ENCODE data around the gene CIDEB. TPM values are rescaled to one million over a fixed set of nuclear protein-coding genes. Genes with fewer than 3 reads are reported as not detected.

The CIDEB gene
- total and polyA plus RNA-seq, 2 of the 8 experiments (the other 6 are each of a cell fraction or from before 2014, with no cell fraction given) = 0.11 TPM; not detected in 1

- DNase-seq (ENCODE audit: low read depth in 1 of 2, low spot score in 2 of 2) = no peak
- FAIRE-seq = no peak
- H3K18ac ChIP-seq (ENCODE audit: extremely low read depth, low read length) = no peak overlapping the region
Observed at GRCh38 chr14:24298892-24299254, 8.9 kb downstream of the CIDEB start.

More at GRCh38 chr14:24298892-24299254, 8.9 kb downstream of the CIDEB start:
- H4K5ac ChIP-seq (ENCODE audit: insufficient read length, low read depth, low read length) = no peak overlapping the region
- H3K4me1 ChIP-seq (replicated peaks in 1 of 4; ENCODE audit: control insufficient read depth in 3 of 4, insufficient read depth in 4 of 4, low read length in 3 of 4) = peaks cover 0 to 7% (median 4%) of the 10 kb centered on the region in 4 experiments; a peak in 5 of 7 replicates
- no peak overlapping the region for H2AFZ ChIP-seq (ENCODE audit: low read length)
- H2BK120ac ChIP-seq (replicated peaks; ENCODE audit: low read depth, low read length) = no peak overlapping the region
- H3K14ac ChIP-seq (ENCODE audit: insufficient read length) = no peak overlapping the region
- no peak for TF ChIP-seq TEAD4 (IDR thresholded peaks at IDR 0.05; ENCODE audit: low read depth, low read length)
- TF ChIP-seq SUZ12 (IDR thresholded peaks at IDR 0.05; ENCODE audit: low read length) = no peak
- no peak for TF ChIP-seq SP1 (IDR thresholded peaks at IDR 0.05; ENCODE audit: low read depth, low read length)
- no peak for TF ChIP-seq RXRA (IDR thresholded peaks at IDR 0.05; ENCODE audit: insufficient read depth, low read depth, low read length)
- no peak for TF ChIP-seq HDAC2 (IDR thresholded peaks at IDR 0.05; ENCODE audit: borderline replicate concordance in 1 of 2, low read depth in 2 of 2, low read length in 2 of 2)
- TF ChIP-seq POU5F1 (IDR thresholded peaks at IDR 0.05; ENCODE audit: low read depth, low read length) = no peak
- no peak for TF ChIP-seq CBX5 (IDR thresholded peaks at IDR 0.05; ENCODE audit: low read depth, low read length)
- TF ChIP-seq EGR1 (IDR thresholded peaks at IDR 0.05; ENCODE audit: borderline replicate concordance, low read depth, low read length) = no peak
- no peak for TF ChIP-seq RAD21 (IDR thresholded peaks at IDR 0.05 in 1 of 2, conservative IDR thresholded peaks at IDR 0.05 in 1 of 2; ENCODE audit: low read depth in 2 of 2, low read length in 2 of 2)
- no peak for TF ChIP-seq SIX5 (IDR thresholded peaks at IDR 0.05; ENCODE audit: low read depth, low read length)
- no peak for TF ChIP-seq FOSL1 (IDR thresholded peaks at IDR 0.05; ENCODE audit: insufficient read depth, low read depth, low read length)
- TF ChIP-seq NANOG (IDR thresholded peaks at IDR 0.05; ENCODE audit: insufficient read depth, low read depth, low read length, poor library complexity, severe bottlenecking) = no peak
- no peak overlapping the region for H2BK12ac ChIP-seq (ENCODE audit: low read depth, low read length)
- H3K23me2 ChIP-seq (ENCODE audit: low read depth, low read length) = peaks cover 4% of the 10 kb centered on the region; the same call in 1 of the 2 replicates
- no peak overlapping the region for H2AK5ac ChIP-seq (ENCODE audit: low read depth, low read length)
- H4K20me1 ChIP-seq (replicated peaks in 1 of 2; ENCODE audit: control insufficient read depth in 1 of 2, insufficient read depth in 2 of 2, low read length in 2 of 2) = no peaks in the 10 kb centered on the region
- no peaks in the 10 kb centered on the region for H3K27me3 ChIP-seq (replicated peaks in 1 of 4; ENCODE audit: control insufficient read depth in 3 of 4, extremely low read depth in 1 of 4, insufficient read depth in 3 of 4, low read length in 3 of 4)
- H2BK5ac ChIP-seq (ENCODE audit: low read depth, low read length) = 0 out of 2 replicates have a peak overlapping the region, but pooled peaks have one; percentile 12
- no peaks in the 10 kb centered on the region; a peak in 1 of 4 replicates for H3K9me3 ChIP-seq (ENCODE audit: insufficient read depth in 2 of 2, low read depth in 1 of 2, low read length in 1 of 2)
- peaks cover 4 to 13% of the 10 kb centered on the region in 2 experiments; a peak in 2 of 4 replicates for H3K79me2 ChIP-seq (ENCODE audit: control insufficient read depth in 1 of 2, insufficient read depth in 2 of 2, low read length in 2 of 2)
- POLR2A ChIA-PET (ENCODE audit: partially characterized antibody) = interaction anchor here (1.0 to 6.1 kb wide), 14 partner anchors 8 to 152 kb away, joined by 3 to 50 read pairs (median 7); partner anchors contain the start of genes CHMP4A, CIDEB, GMPR2 and LTB4R
- peaks cover 5% of the 10 kb centered on the region; the same call in 1 of the 2 replicates for H3K79me1 ChIP-seq (ENCODE audit: low read depth, low read length)
- no peak overlapping the region for H3K56ac ChIP-seq (replicated peaks; ENCODE audit: insufficient read length, low read depth, low read length)
- no peak overlapping the region for H2BK20ac ChIP-seq (ENCODE audit: low read length)
- no peak overlapping the region for H3K27ac ChIP-seq (ENCODE audit: low read depth, low read length)
- H4K91ac ChIP-seq (replicated peaks; ENCODE audit: insufficient read length, low read length) = no peak overlapping the region
- no peak overlapping the region for H3K23ac ChIP-seq (ENCODE audit: insufficient read length)
- 82% methylated on average over 7 of the region's 7 CpGs; no CpG with 5 or more reads in 1 of the 2 experiments for WGBS, 2 experiments (ENCODE audit: extremely low coverage in 1 of 2, insufficient coverage in 1 of 2, insufficient read length in 1 of 2, insufficient replicate concordance in 2 of 2, low coverage in 1 of 2, low lambda C conversion rate in 2 of 2, missing lambda C conversion rate in 1 of 2)
- peak overlapping the region; percentile 92; the same call in 1 of the 2 replicates for H4K8ac ChIP-seq (ENCODE audit: extremely low read depth, insufficient read depth, low read length)
- no peak overlapping the region for H2BK15ac ChIP-seq (ENCODE audit: low read length)
- H3K4me2 ChIP-seq (ENCODE audit: insufficient read depth in 1 of 2, low read depth in 2 of 2, low read length in 2 of 2) = peak overlapping the region; percentile 85 to 96
- peak overlapping the region in 3 of 4 experiments; percentile 63 to 91 (median 68); a peak in 4 of 7 replicates for H3K9ac ChIP-seq (replicated peaks in 1 of 4; ENCODE audit: extremely low read depth in 1 of 4, low read depth in 3 of 4, low read length in 3 of 4)
- peaks cover 17 to 27% (median 23%) of the 10 kb centered on the region in 4 experiments for H3K36me3 ChIP-seq (ENCODE audit: control insufficient read depth in 2 of 4, insufficient read depth in 4 of 4, low read length in 3 of 4)
- H3K4ac ChIP-seq (replicated peaks; ENCODE audit: insufficient read length, low read depth, low read length) = no peak overlapping the region
- CTCF ChIA-PET (ENCODE audit: partially characterized antibody) = interaction anchor here (0.7 to 9.0 kb wide), 16 partner anchors 9 to 241 kb away, joined by 3 to 163 read pairs (median 8); partner anchors contain the start of genes CHMP4A, CIDEB, IPO4 and KHNYN
- peak overlapping the region; percentile 76 to 91 (median 88) for H3K4me3 ChIP-seq (ENCODE audit: extremely low read depth in 1 of 4, insufficient read depth in 2 of 4, low read depth in 3 of 4, low read length in 4 of 4)
